ENCODE data around the gene TTN.
A peak's percentile ranks its signal among the peaks of the same experiment; 100 is the strongest.

TTN gene

GRCh38 chr2:178496049-178496448 is 311.2 kb downstream of the TTN start:
- no peaks in the 10 kb centered on the region for H3K4me1 ChIP-seq (ENCODE audit: control insufficient read depth, insufficient read depth, low read length)
- no peak overlapping the region for H3K4me3 ChIP-seq (ENCODE audit: low read length)
- H3K36me3 ChIP-seq (ENCODE audit: control insufficient read depth, insufficient read depth, low read length), result peaks cover 28% of the 10 kb centered on the region
- H3K27ac ChIP-seq (ENCODE audit: low read depth, low read length), result no peak overlapping the region
- H3K9ac ChIP-seq (ENCODE audit: low read length), result no peak overlapping the region
- no peaks in the 10 kb centered on the region for H3K27me3 ChIP-seq (ENCODE audit: control insufficient read depth, insufficient read depth, low read length)

GRCh38 chr2:178491612-178492011 is 315.6 kb downstream of the TTN start:
- no peak overlapping the region for H3K4me3 ChIP-seq (ENCODE audit: low read length)
- no peaks in the 10 kb centered on the region for H3K27me3 ChIP-seq (ENCODE audit: control insufficient read depth, insufficient read depth, low read length)
- H3K36me3 ChIP-seq (ENCODE audit: control insufficient read depth, insufficient read depth, low read length), result peaks cover 17% of the 10 kb centered on the region
- no peaks in the 10 kb centered on the region for H3K4me1 ChIP-seq (ENCODE audit: control insufficient read depth, insufficient read depth, low read length)
- H3K9ac ChIP-seq (ENCODE audit: low read length), result no peak overlapping the region
- no peak overlapping the region for H3K27ac ChIP-seq (ENCODE audit: low read depth, low read length)

- Histone ChIP-seq H3K27me3 (ENCODE audit: control insufficient read depth, insufficient read depth, low read length) (no peaks in the 10 kb centered on the region), H3K4me1 (ENCODE audit: control insufficient read depth, insufficient read depth, low read length) (peaks cover 16% of the 10 kb centered on the region), H3K4me3 (ENCODE audit: low read length) (no peak overlapping the region), H3K27ac (ENCODE audit: low read depth, low read length) (no peak overlapping the region), H3K36me3 (ENCODE audit: control insufficient read depth, insufficient read depth, low read length) (no peaks in the 10 kb centered on the region), H3K9ac (ENCODE audit: low read length) (no peak overlapping the region)
Measured at GRCh38 chr2:178485356-178485755, 321.9 kb downstream of the TTN start.

GRCh38 chr2:178484245-178485041 is 322.8 kb downstream of the TTN start:
- Histone ChIP-seq H3K4me1 (ENCODE audit: control insufficient read depth, insufficient read depth, low read length) (peaks cover 20% of the 10 kb centered on the region), H3K27ac (ENCODE audit: low read depth, low read length) (no peak overlapping the region), H3K36me3 (ENCODE audit: control insufficient read depth, insufficient read depth, low read length) (no peaks in the 10 kb centered on the region), H3K9ac (ENCODE audit: low read length) (no peak overlapping the region), H3K27me3 (ENCODE audit: control insufficient read depth, insufficient read depth, low read length) (no peaks in the 10 kb centered on the region), H3K4me3 (ENCODE audit: low read length) (no peak overlapping the region)

DNA sequence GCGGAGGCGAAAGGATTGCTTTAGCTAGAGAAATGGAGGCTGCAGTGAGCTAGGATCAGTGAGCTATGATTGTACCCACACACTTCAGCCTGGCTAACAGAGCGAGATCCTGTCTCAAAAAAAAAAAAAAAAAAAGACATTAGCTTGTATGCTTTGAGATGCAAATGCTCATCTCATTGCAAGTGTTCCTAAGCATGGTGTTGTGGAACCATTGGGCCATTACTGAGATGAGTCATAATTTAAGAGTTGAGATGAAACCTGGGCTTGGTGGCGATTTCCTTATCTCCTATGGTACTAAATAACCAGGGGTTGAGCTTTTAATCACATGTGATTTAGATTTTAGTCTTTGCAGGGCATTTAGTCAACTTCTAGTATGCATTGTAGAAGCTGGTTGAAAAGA is 324.8 kb downstream of the TTN start:
- Histone ChIP-seq H3K27ac (ENCODE audit: low read depth, low read length) (no peak overlapping the region), H3K27me3 (ENCODE audit: control insufficient read depth, insufficient read depth, low read length) (no peaks in the 10 kb centered on the region), H3K36me3 (ENCODE audit: control insufficient read depth, insufficient read depth, low read length) (no peaks in the 10 kb centered on the region), H3K9ac (ENCODE audit: low read length) (no peak overlapping the region), H3K4me1 (ENCODE audit: control insufficient read depth, insufficient read depth, low read length) (peaks cover 20% of the 10 kb centered on the region), H3K4me3 (ENCODE audit: low read length) (no peak overlapping the region)

- no peaks in the 10 kb centered on the region for H3K27me3 ChIP-seq (ENCODE audit: control insufficient read depth, insufficient read depth, low read length)
- H3K27ac ChIP-seq (ENCODE audit: low read depth, low read length), result peak within 1 kb of the TSS; percentile 90
- peaks cover 20% of the 10 kb centered on the region for H3K4me1 ChIP-seq (ENCODE audit: control insufficient read depth, insufficient read depth, low read length)
- peak within 1 kb of the TSS; percentile 88 for H3K4me3 ChIP-seq (ENCODE audit: low read length)
- no peaks in the 10 kb centered on the region for H3K36me3 ChIP-seq (ENCODE audit: control insufficient read depth, insufficient read depth, low read length)
- peak within 1 kb of the TSS; percentile 63 for H3K9ac ChIP-seq (ENCODE audit: low read length)
Measured at GRCh38 chr2:178480227-178481181, 326.7 kb downstream of the TTN start, which contains the start of gene PLEKHA3. Gene PLEKHA3 (plus strand): TSS chr2:178480457. CDS start chr2:178480870, 413 bp downstream.

DNA sequence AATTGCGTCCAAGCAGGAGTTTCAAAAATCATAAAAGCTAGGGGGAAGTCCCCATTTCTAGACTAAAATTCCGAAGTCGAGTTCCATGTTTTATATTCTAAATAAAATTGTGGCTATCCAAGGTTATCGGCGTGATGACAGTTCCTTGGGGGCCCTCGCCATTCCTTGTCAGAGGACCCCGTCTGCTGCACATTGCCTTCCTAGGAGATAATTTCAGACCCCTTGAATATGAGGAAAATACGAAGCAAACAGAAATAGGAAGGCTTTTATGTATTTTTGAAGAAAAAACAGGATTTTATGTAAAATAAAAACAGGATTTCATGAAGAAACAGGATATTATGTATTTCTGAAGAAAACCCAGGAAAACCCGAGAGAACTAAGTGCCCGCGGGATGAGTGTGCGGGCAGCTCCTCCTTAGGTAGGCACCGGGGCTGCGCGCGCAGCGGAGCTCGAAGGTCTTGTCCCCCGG is 327.4 kb downstream of the TTN start:
- Histone ChIP-seq H3K9ac (ENCODE audit: low read length) (no peak overlapping the region), H3K36me3 (ENCODE audit: control insufficient read depth, insufficient read depth, low read length) (no peaks in the 10 kb centered on the region), H3K4me1 (ENCODE audit: control insufficient read depth, insufficient read depth, low read length) (peaks cover 20% of the 10 kb centered on the region), H3K4me3 (ENCODE audit: low read length) (peak overlapping the region; percentile 52), H3K27ac (ENCODE audit: low read depth, low read length) (peak overlapping the region; percentile 90), H3K27me3 (ENCODE audit: control insufficient read depth, insufficient read depth, low read length) (no peaks in the 10 kb centered on the region)

- Histone ChIP-seq H3K27me3 (ENCODE audit: control insufficient read depth, insufficient read depth, low read length) (no peaks in the 10 kb centered on the region), H3K4me1 (ENCODE audit: control insufficient read depth, insufficient read depth, low read length) (peaks cover 17% of the 10 kb centered on the region), H3K4me3 (ENCODE audit: low read length) (peak overlapping the region; percentile 83), H3K9ac (ENCODE audit: low read length) (no peak overlapping the region), H3K27ac (ENCODE audit: low read depth, low read length) (peak overlapping the region; percentile 90), H3K36me3 (ENCODE audit: control insufficient read depth, insufficient read depth, low read length) (no peaks in the 10 kb centered on the region)
Measured at GRCh38 chr2:178479275-178479616, 328.0 kb downstream of the TTN start.

GRCh38 chr2:178478439-178479274 is 328.6 kb downstream of the TTN start, which contains the start of gene FKBP7:
Gene FKBP7 (minus strand): TSS chr2:178478600. CDS start chr2:178478499, 101 bp downstream.
- Histone ChIP-seq H3K27ac (ENCODE audit: low read depth, low read length) (peak within 1 kb of the TSS; percentile 90), H3K27me3 (ENCODE audit: control insufficient read depth, insufficient read depth, low read length) (no peaks in the 10 kb centered on the region), H3K4me1 (ENCODE audit: control insufficient read depth, insufficient read depth, low read length) (peaks cover 17% of the 10 kb centered on the region), H3K36me3 (ENCODE audit: control insufficient read depth, insufficient read depth, low read length) (no peaks in the 10 kb centered on the region), H3K9ac (ENCODE audit: low read length) (peak within 1 kb of the TSS; percentile 60), H3K4me3 (ENCODE audit: low read length) (peak within 1 kb of the TSS; percentile 83)

- Histone ChIP-seq H3K9ac (ENCODE audit: low read length) (peak overlapping the region; percentile 50), H3K4me1 (ENCODE audit: control insufficient read depth, insufficient read depth, low read length) (peaks cover 17% of the 10 kb centered on the region), H3K27ac (ENCODE audit: low read depth, low read length) (peak overlapping the region; percentile 90), H3K4me3 (ENCODE audit: low read length) (peak overlapping the region; percentile 83), H3K27me3 (ENCODE audit: control insufficient read depth, insufficient read depth, low read length) (no peaks in the 10 kb centered on the region), H3K36me3 (ENCODE audit: control insufficient read depth, insufficient read depth, low read length) (no peaks in the 10 kb centered on the region)
Measured at GRCh38 chr2:178478130-178478438, 329.1 kb downstream of the TTN start.

GRCh38 chr2:178477443-178478129 is 329.6 kb downstream of the TTN start:
- H3K4me1 ChIP-seq (ENCODE audit: control insufficient read depth, insufficient read depth, low read length), result peaks cover 16% of the 10 kb centered on the region
- H3K27me3 ChIP-seq (ENCODE audit: control insufficient read depth, insufficient read depth, low read length), result no peaks in the 10 kb centered on the region
- no peak overlapping the region for H3K27ac ChIP-seq (ENCODE audit: low read depth, low read length)
- no peaks in the 10 kb centered on the region for H3K36me3 ChIP-seq (ENCODE audit: control insufficient read depth, insufficient read depth, low read length)
- H3K9ac ChIP-seq (ENCODE audit: low read length), result no peak overlapping the region
- peak overlapping the region; percentile 83 for H3K4me3 ChIP-seq (ENCODE audit: low read length)

Measured in rectal smooth muscle tissue (tissue), 1 donor.